CD4-positive, alpha-beta memory T cell (primary cell): Measurements from ENCODE around the gene FCGR3A. TPM values are rescaled to one million over a fixed set of nuclear protein-coding genes. Genes with fewer than 3 reads are reported as not detected.
"Not testable (repeated sequence)": the region's sequence is repeated elsewhere in the genome, so short reads cannot be mapped to it uniquely, and the experiment has no call there.

Experiments used
- CTCF ChIA-PET: fragments of 350-600 bp; sonication (Branson Sonifier 250); formaldehyde crosslinking; loops from one replicate; lab custom pipeline; 2021; ENCODE audit warnings: inconsistent platforms; ENCODE audit not compliant: partially characterized antibody; lab: Charles Lee
- POLR2A ChIA-PET: fragments of 350-600 bp; sonication (Branson Sonifier 250); formaldehyde crosslinking; loops from one replicate; lab custom pipeline; 2021; ENCODE audit not compliant: partially characterized antibody; lab: Charles Lee
- DNase-seq, 5 donors: peaks; one replicate each; pipeline versions ENCODE4 v3.0.0 to v3.0.0-alpha.2; 2020 to 2022; ENCODE audit warnings: mixed read lengths in 1 of 5
- H3K27ac ChIP-seq: one replicate; pipeline ENCODE4 v1.7.0; 2013; ENCODE audit warnings: low read depth, low read length
- H3K27me3 ChIP-seq: 2 replicates; pipeline ENCODE4 v1.7.0; 2013; ENCODE audit warnings: mild to moderate bottlenecking, low read length, moderate library complexity; ENCODE audit not compliant: insufficient read depth
- H3K36me3 ChIP-seq: 2 replicates; pipeline ENCODE4 v1.7.0; 2013; ENCODE audit warnings: mild to moderate bottlenecking, low read length, moderate library complexity; ENCODE audit not compliant: insufficient read depth
- H3K4me1 ChIP-seq: 2 replicates; pipeline ENCODE4 v1.7.0; 2013; ENCODE audit warnings: mild to moderate bottlenecking, low read length, moderate library complexity; ENCODE audit not compliant: insufficient read depth
- H3K4me3 ChIP-seq, 2 donors: one replicate each; pipeline ENCODE4 v1.7.0; 2013; ENCODE audit warnings: low read length in 2 of 2, mild to moderate bottlenecking in 1 of 2
- H3K9me3 ChIP-seq, 2 donors: one replicate each; pipeline ENCODE4 v1.7.0; 2013; ENCODE audit warnings: low read length in 2 of 2, control low read depth in 1 of 2; ENCODE audit not compliant: control insufficient read depth in 1 of 2
- H3K27ac Mint-ChIP-seq, 7 donors: one replicate each; pipeline ENCODE4 v1.8.0; 2020 to 2021; ENCODE audit warnings: mixed read lengths in 7 of 7, mild to moderate bottlenecking in 6 of 7, inconsistent platforms in 3 of 7, moderate library complexity in 3 of 7
- H3K27me3 Mint-ChIP-seq, 2 donors: one replicate each; pipeline ENCODE4 v1.8.0; 2020 to 2021; ENCODE audit warnings: mixed read lengths in 2 of 2
- H3K36me3 Mint-ChIP-seq, 2 donors: one replicate each; pipeline ENCODE4 v1.8.0; 2020 to 2021; ENCODE audit warnings: mixed read lengths in 2 of 2, inconsistent platforms in 1 of 2, mild to moderate bottlenecking in 1 of 2
- H3K4me1 Mint-ChIP-seq, 4 donors: one replicate each; pipeline ENCODE4 v1.8.0; 2020 to 2021; ENCODE audit warnings: mixed read lengths in 4 of 4, mild to moderate bottlenecking in 1 of 4
- H3K4me3 Mint-ChIP-seq, 8 donors: one replicate each; pipeline ENCODE4 v1.8.0; 2020 to 2021; ENCODE audit warnings: mixed read lengths in 8 of 8, mild to moderate bottlenecking in 7 of 8, moderate library complexity in 6 of 8, inconsistent platforms in 3 of 8
- H3K9me3 Mint-ChIP-seq, 8 donors: one replicate each; pipeline ENCODE4 v1.8.0; 2020 to 2021; ENCODE audit warnings: mixed read lengths in 8 of 8, mild to moderate bottlenecking in 5 of 8, inconsistent platforms in 3 of 8, moderate library complexity in 1 of 8
- intact Hi-C: fragments of 100-400 bp; cut with micrococcal nuclease; formaldehyde crosslinking; loops from one replicate; pipeline ENCODE4 v1.15.1; 2023
- polyA plus RNA-seq, 2 donors: library from polyadenylated mRNA; unstranded; fragments of 300-500 nt; fragmentation: Illumina TruSeq; gene quantifications; one replicate each; pipeline ENCODE4 v1.2.3, GENCODE V29; 2021
- total RNA-seq, 2 experiments: library from RNA; stranded (reverse); gene quantifications; one replicate each; pipeline ENCODE4 v1.2.3, GENCODE V29; 2021

FCGR3A gene
- 1 to 10 TPM in 1 of 2 experiments, under 1 TPM in 1; 0.81 to 2.1 TPM for total RNA-seq
- under 1 TPM in 1 of 2 donors, not detected in 1; 0.14 TPM for polyA plus RNA-seq

DNA sequence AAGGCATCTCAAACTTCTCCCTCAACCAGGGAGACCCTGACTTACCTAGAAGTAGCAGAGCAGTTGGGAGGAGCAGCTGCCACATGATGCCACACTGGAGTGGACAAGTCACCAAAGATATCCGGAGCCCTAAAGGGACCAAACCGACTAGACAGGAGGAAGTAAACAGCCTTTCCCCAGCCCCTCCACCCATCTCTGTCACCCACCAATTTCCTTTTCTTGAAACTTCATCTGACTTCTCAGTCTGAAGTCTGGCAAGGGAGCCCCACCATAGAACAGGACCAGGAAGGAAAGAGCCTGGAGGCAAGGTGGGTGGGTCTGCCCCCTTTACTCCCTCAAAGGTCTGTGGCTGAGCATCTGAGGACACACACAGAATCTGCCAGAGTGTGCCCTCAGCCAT is at the start of gene FCGR3A:
FCGR3A (minus strand) TSS at position 167 of the 400 bp plus-strand sequence; CDS start at position 85, 82 bp downstream.
- H3K4me3 Mint-ChIP-seq: no peak within 1 kb of the TSS
- no peaks in the 10 kb centered on the region for H3K27me3 Mint-ChIP-seq
- H3K36me3 ChIP-seq: no peaks in the 10 kb centered on the region
- H3K36me3 Mint-ChIP-seq: no peaks in the 10 kb centered on the region
- DNase-seq: no peak
- intact Hi-C loops: loop anchor here (10.0 kb wide), 1 partner anchor 65 kb away; no protein-coding TSS in a partner anchor
- no peaks in the 10 kb centered on the region for H3K27me3 ChIP-seq
- peaks cover 8% of the 10 kb centered on the region for H3K4me1 ChIP-seq
- no peaks in the 10 kb centered on the region for H3K9me3 ChIP-seq
- no peak within 1 kb of the TSS for H3K4me3 ChIP-seq
- ChIA-PET CTCF (no interaction called here), POLR2A (no interaction called here)
- H3K4me1 Mint-ChIP-seq: peaks cover 5 to 21% (median 12%) of the 10 kb centered on the region in 4 donors
- no peak within 1 kb of the TSS for H3K27ac Mint-ChIP-seq
- peaks cover 0 to 2% (median 0%) of the 10 kb centered on the region in 8 donors for H3K9me3 Mint-ChIP-seq
- no peak within 1 kb of the TSS for H3K27ac ChIP-seq

DNA sequence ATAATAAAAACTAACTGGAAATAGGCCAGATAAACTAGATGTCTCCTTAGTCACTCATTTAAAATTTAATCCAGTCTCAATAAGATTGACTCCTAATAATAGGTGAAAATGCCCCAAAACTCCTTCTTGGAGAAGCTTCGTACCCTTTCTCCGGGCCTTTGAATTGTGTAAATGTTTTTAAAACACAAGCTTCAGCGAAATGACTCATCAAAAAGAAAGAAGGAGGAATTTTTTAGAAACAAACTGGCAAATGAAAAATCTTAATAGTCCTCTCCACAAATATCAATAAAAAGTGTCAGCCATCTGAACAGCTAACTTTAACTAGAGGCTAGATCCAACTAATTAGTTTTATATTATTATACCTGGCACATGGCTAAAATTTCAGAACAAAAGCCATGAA is 47.5 kb upstream of the FCGR3A start:
- H3K27me3 ChIP-seq, H3K9me3 Mint-ChIP-seq, H3K4me1 ChIP-seq, H3K27ac ChIP-seq, CTCF ChIA-PET, H3K36me3 Mint-ChIP-seq, POLR2A ChIA-PET, H3K4me3 Mint-ChIP-seq, H3K36me3 ChIP-seq, intact Hi-C loops, H3K4me3 ChIP-seq, H3K27ac Mint-ChIP-seq, H3K27me3 Mint-ChIP-seq, H3K4me1 Mint-ChIP-seq, DNase-seq, H3K9me3 ChIP-seq: not testable (repeated sequence)

DNA sequence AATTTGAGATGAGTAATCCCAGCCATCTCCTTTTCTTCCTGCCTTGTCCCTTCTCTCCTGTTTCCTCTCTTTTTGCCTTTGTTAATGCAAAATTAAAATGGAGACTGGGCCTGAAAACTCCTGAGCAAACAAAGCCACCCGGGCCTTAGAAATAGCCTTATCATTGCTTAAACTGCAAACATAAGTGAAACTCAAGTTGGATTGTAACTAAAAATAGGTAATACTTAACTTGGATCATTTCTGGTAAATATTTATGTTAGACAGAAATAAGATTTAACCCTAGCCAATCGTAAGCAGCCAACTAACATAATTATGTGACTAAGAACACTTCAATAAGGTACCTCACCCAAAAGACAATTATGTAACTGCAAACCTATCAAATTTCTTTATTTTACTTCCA is 46.0 kb upstream of the FCGR3A start:
- DNase-seq, H3K9me3 Mint-ChIP-seq, H3K36me3 Mint-ChIP-seq, CTCF ChIA-PET, H3K4me1 ChIP-seq, H3K4me3 ChIP-seq, H3K36me3 ChIP-seq, intact Hi-C loops, H3K4me1 Mint-ChIP-seq, POLR2A ChIA-PET, H3K27me3 ChIP-seq, H3K4me3 Mint-ChIP-seq, H3K27me3 Mint-ChIP-seq, H3K27ac ChIP-seq, H3K9me3 ChIP-seq: not testable (repeated sequence)
- H3K27ac Mint-ChIP-seq: peak overlapping the region in 1 of 7 donors; percentile 83

DNA sequence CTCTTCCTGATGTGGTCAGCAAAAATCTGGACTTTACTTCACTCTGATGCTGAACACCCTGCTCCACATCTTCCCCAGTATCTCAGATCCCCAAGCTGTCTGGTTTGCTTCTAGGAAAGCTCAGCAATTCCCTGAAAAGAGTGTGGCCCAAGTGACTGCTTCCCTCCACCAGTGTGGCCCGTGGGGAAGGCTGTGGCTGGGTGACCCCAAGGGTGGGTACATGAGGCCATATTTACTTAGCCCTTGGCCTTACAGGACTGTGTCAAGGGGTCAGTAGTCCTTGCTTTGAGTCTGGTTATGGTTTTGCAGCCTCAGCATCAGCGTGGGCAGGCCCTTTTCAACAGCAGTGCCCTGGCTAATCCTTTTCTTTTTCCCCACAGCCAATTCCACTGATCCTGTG is 45.6 kb upstream of the FCGR3A start:
- H3K27ac Mint-ChIP-seq: peak overlapping the region in 1 of 7 donors; percentile 83
- H3K4me1 Mint-ChIP-seq, H3K27me3 Mint-ChIP-seq, H3K36me3 Mint-ChIP-seq, POLR2A ChIA-PET, H3K4me1 ChIP-seq, H3K4me3 ChIP-seq, H3K4me3 Mint-ChIP-seq, H3K9me3 ChIP-seq, H3K9me3 Mint-ChIP-seq, H3K27ac ChIP-seq, intact Hi-C loops, H3K36me3 ChIP-seq, H3K27me3 ChIP-seq, DNase-seq, CTCF ChIA-PET: not testable (repeated sequence)

DNA sequence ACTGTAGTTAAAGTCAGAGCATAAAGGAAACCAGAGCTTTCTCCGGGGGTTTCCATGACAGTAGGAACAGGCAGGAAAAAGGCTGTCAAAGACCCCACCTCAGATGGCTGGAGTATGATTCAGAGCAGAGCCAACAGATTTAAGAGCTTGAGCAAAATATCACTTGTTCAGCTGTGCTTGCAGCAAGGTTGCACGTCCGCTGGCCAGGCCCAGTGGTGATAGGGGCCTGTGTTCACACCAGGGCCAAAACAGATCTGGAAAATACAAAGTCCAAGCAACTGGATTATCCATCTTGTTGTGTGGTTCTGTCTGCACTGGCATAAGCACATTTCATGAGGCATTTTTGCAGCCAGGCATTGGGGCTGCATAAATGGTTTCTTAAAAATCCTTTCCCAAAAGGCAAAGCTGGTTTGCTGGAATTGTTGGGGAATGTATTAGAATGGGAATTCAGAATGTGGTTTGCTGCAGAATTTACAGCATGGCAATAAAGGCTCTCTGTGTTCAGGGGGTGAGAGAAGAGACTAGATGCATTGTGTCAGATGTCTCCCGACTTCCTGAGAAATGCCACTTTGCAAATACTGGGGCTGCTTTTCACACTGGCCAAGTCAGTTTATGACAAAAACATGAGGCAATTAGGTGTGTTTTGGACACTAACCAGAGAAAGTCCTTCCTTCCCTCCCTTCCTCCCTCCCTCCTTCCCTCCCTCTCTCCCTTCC is 44.8 kb upstream of the FCGR3A start:
- H3K36me3 ChIP-seq, H3K4me3 ChIP-seq, H3K9me3 Mint-ChIP-seq, H3K27me3 ChIP-seq, H3K9me3 ChIP-seq, H3K27ac ChIP-seq, H3K4me1 ChIP-seq, DNase-seq, H3K4me1 Mint-ChIP-seq, intact Hi-C loops, H3K4me3 Mint-ChIP-seq, POLR2A ChIA-PET, H3K36me3 Mint-ChIP-seq, H3K27ac Mint-ChIP-seq, CTCF ChIA-PET, H3K27me3 Mint-ChIP-seq: not testable (repeated sequence)

DNA sequence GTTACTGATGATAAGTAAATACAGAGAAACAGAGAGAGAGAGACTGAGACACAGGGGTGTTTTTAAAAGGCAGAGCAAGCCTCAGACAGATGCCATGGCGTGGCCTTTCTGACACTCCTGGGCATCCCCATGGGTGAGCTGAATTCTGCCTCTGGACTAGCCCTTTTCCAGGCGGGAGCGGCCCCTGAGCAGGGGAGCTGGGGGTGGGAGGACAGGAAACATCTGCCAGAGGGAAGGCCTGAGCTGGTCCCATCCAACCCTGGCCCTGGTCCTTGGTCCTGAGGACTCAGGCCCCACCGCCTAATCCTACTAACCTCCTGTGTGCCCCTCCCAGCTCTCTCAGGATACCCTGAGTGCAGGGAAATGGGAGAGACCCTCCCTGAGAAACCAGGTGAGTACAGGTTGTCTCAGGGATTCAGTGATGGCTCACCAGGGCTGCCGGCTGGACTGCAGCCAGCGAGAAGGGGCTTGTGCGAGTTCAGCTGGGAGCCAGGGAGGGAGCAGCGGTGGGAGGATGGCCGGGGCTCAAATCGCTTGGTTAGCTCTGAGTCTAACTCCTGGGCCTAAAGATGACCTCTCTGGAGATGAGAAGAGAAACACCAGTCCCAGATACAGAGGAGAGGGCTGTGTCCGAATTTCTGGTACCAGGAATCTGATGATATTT is 43.6 kb upstream of the FCGR3A start:
- H3K9me3 Mint-ChIP-seq, H3K4me3 ChIP-seq, POLR2A ChIA-PET, intact Hi-C loops, H3K4me3 Mint-ChIP-seq, H3K4me1 ChIP-seq, CTCF ChIA-PET, H3K4me1 Mint-ChIP-seq, H3K27me3 ChIP-seq, H3K27ac Mint-ChIP-seq, H3K36me3 ChIP-seq, DNase-seq, H3K27me3 Mint-ChIP-seq, H3K9me3 ChIP-seq, H3K36me3 Mint-ChIP-seq, H3K27ac ChIP-seq: not testable (repeated sequence)

DNA sequence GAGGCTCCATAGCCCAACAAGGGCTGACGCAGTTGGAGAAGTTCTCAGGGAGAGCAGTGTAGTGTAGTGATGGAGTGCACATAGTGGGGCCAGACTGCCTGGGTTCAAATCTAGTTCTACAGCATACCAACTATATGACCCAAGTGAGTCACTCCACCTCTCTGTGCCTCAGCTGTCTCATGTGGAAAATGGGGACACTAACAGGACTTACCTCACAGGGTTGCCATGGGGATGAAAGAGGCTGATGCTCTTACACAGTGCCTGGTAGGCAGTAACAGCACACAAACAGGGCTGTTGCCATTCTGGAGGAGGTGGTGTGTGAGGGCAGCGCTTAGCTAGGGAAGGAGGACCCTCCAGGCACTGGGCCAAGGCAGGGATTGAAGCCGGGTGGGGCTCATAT is 43.0 kb upstream of the FCGR3A start:
- H3K9me3 Mint-ChIP-seq, H3K36me3 ChIP-seq, intact Hi-C loops, H3K4me1 ChIP-seq, H3K9me3 ChIP-seq, H3K4me1 Mint-ChIP-seq, H3K4me3 ChIP-seq, H3K4me3 Mint-ChIP-seq, H3K27ac Mint-ChIP-seq, H3K36me3 Mint-ChIP-seq, DNase-seq, H3K27me3 Mint-ChIP-seq, POLR2A ChIA-PET, H3K27ac ChIP-seq, CTCF ChIA-PET, H3K27me3 ChIP-seq: not testable (repeated sequence)
